Measurements from ENCODE around the gene PMPCB.
"Not testable (repeated sequence)": the region's sequence is repeated elsewhere in the genome, so short reads cannot be mapped to it uniquely, and the experiment has no call there.

PMPCB gene

GRCh38 chr7:103296901-103297836, at the start of gene PMPCB:
TSS of gene PMPCB (plus strand) at chr7:103297435. CDS start at chr7:103297460, 25 bp downstream.
- H3K9ac ChIP-seq (ENCODE audit: low read length) = peak within 1 kb of the TSS; percentile 83
- no peaks in the 10 kb centered on the region for H3K9me2 ChIP-seq (replicated peaks; ENCODE audit: insufficient read depth, low read length)
- peaks cover 42% of the 10 kb centered on the region for H3K79me2 ChIP-seq (ENCODE audit: low read length)
- DNase-seq = peak; percentile 91
- peak within 1 kb of the TSS; percentile 87 for H3K4me3 ChIP-seq (ENCODE audit: low read length)
- no peaks in the 10 kb centered on the region for H3K27me3 ChIP-seq (replicated peaks; ENCODE audit: insufficient read depth, low read length)
- peak within 1 kb of the TSS; percentile 93 for H3K4me2 ChIP-seq (ENCODE audit: low read depth, low read length)
- TF ChIP-seq, protein P1, sequence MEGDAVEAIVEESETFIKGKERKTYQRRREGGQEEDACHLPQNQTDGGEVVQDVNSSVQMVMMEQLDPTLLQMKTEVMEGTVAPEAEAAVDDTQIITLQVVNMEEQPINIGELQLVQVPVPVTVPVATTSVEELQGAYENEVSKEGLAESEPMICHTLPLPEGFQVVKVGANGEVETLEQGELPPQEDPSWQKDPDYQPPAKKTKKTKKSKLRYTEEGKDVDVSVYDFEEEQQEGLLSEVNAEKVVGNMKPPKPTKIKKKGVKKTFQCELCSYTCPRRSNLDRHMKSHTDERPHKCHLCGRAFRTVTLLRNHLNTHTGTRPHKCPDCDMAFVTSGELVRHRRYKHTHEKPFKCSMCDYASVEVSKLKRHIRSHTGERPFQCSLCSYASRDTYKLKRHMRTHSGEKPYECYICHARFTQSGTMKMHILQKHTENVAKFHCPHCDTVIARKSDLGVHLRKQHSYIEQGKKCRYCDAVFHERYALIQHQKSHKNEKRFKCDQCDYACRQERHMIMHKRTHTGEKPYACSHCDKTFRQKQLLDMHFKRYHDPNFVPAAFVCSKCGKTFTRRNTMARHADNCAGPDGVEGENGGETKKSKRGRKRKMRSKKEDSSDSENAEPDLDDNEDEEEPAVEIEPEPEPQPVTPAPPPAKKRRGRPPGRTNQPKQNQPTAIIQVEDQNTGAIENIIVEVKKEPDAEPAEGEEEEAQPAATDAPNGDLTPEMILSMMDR (IDR thresholded peaks at IDR 0.05; ENCODE audit: low read length) = peak; percentile 95
- no peak for TF ChIP-seq EZH2phosphoT487 (IDR thresholded peaks at IDR 0.05; ENCODE audit: low read length)
- H2AFZ ChIP-seq (ENCODE audit: low read length) = peak within 1 kb of the TSS; percentile 62
- peaks cover 10% of the 10 kb centered on the region for H3F3A ChIP-seq (ENCODE audit: insufficient read depth, low read length)
- H3K4me1 ChIP-seq (ENCODE audit: low read length) = peaks cover 17% of the 10 kb centered on the region
- H4K20me1 ChIP-seq (ENCODE audit: insufficient read depth, low read length) = no peaks in the 10 kb centered on the region
- H3K36me3 ChIP-seq (replicated peaks; ENCODE audit: insufficient read depth, low read length) = peaks cover 12% of the 10 kb centered on the region; the same call in 1 of the 2 replicates
- peak within 1 kb of the TSS; percentile 82 for H3K27ac ChIP-seq (ENCODE audit: low read length)
- H3K9me3 ChIP-seq (replicated peaks; ENCODE audit: insufficient read depth, low read length) = no peaks in the 10 kb centered on the region

GRCh38 chr7:103253699-103254506, 43.3 kb upstream of the PMPCB start:
- H3K4me2 ChIP-seq (ENCODE audit: low read depth, low read length); H3F3A ChIP-seq (ENCODE audit: insufficient read depth, low read length); H3K9me3 ChIP-seq (replicated peaks; ENCODE audit: insufficient read depth, low read length); H2AFZ ChIP-seq (ENCODE audit: low read length); H3K4me1 ChIP-seq (ENCODE audit: low read length); H3K27me3 ChIP-seq (replicated peaks; ENCODE audit: insufficient read depth, low read length); H3K4me3 ChIP-seq (ENCODE audit: low read length); H3K9ac ChIP-seq (ENCODE audit: low read length); H3K27ac ChIP-seq (ENCODE audit: low read length); H3K79me2 ChIP-seq (ENCODE audit: low read length); H3K9me2 ChIP-seq (replicated peaks; ENCODE audit: insufficient read depth, low read length); DNase-seq; H3K36me3 ChIP-seq (replicated peaks; ENCODE audit: insufficient read depth, low read length); H4K20me1 ChIP-seq (ENCODE audit: insufficient read depth, low read length): not testable (repeated sequence)

- not testable (repeated sequence) for H3K4me3 ChIP-seq (ENCODE audit: low read length); DNase-seq; H3K9me2 ChIP-seq (replicated peaks; ENCODE audit: insufficient read depth, low read length)
Measured at GRCh38 chr7:103264054-103264453, 33.2 kb upstream of the PMPCB start.

GRCh38 chr7:103266229-103266628, 31.0 kb upstream of the PMPCB start:
- H3K79me2 ChIP-seq (ENCODE audit: low read length); H3K9ac ChIP-seq (ENCODE audit: low read length); H3K4me3 ChIP-seq (ENCODE audit: low read length); H3K4me1 ChIP-seq (ENCODE audit: low read length); H3K27me3 ChIP-seq (replicated peaks; ENCODE audit: insufficient read depth, low read length); H3K36me3 ChIP-seq (replicated peaks; ENCODE audit: insufficient read depth, low read length); H3F3A ChIP-seq (ENCODE audit: insufficient read depth, low read length); H4K20me1 ChIP-seq (ENCODE audit: insufficient read depth, low read length); DNase-seq; H3K9me3 ChIP-seq (replicated peaks; ENCODE audit: insufficient read depth, low read length); H3K27ac ChIP-seq (ENCODE audit: low read length); H3K4me2 ChIP-seq (ENCODE audit: low read depth, low read length); H3K9me2 ChIP-seq (replicated peaks; ENCODE audit: insufficient read depth, low read length); H2AFZ ChIP-seq (ENCODE audit: low read length): not testable (repeated sequence)

More at GRCh38 chr7:103264054-103264453, 33.2 kb upstream of the PMPCB start:
- not testable (repeated sequence) for H3K36me3 ChIP-seq (replicated peaks; ENCODE audit: insufficient read depth, low read length); H3K4me2 ChIP-seq (ENCODE audit: low read depth, low read length); H3K79me2 ChIP-seq (ENCODE audit: low read length); H3F3A ChIP-seq (ENCODE audit: insufficient read depth, low read length); H3K27ac ChIP-seq (ENCODE audit: low read length); H3K27me3 ChIP-seq (replicated peaks; ENCODE audit: insufficient read depth, low read length); H3K4me1 ChIP-seq (ENCODE audit: low read length); H3K9me3 ChIP-seq (replicated peaks; ENCODE audit: insufficient read depth, low read length); H3K9ac ChIP-seq (ENCODE audit: low read length); H2AFZ ChIP-seq (ENCODE audit: low read length); H4K20me1 ChIP-seq (ENCODE audit: insufficient read depth, low read length)

DNA sequence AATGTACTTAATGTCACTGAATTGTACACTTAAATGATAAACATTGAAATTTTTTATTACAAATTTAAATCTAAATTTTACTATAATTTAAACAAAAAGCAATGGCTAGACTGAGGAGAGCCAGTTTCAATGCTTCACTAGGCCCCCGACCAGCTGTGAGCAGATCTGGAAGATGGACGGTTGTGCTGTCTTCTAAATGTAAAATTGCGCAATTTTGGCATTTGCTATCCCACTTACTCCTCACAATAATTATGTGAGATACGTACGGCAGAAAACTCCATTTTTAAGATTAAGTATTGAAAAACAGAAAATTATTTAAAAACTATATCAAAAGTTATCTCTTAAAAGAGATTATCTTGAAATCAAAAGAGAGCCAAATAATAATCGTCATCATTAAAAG, 23.9 kb upstream of the PMPCB start:
- H3K9me2 ChIP-seq (replicated peaks; ENCODE audit: insufficient read depth, low read length); H3K27me3 ChIP-seq (replicated peaks; ENCODE audit: insufficient read depth, low read length); H3F3A ChIP-seq (ENCODE audit: insufficient read depth, low read length); H3K27ac ChIP-seq (ENCODE audit: low read length); H2AFZ ChIP-seq (ENCODE audit: low read length); H4K20me1 ChIP-seq (ENCODE audit: insufficient read depth, low read length); H3K4me2 ChIP-seq (ENCODE audit: low read depth, low read length); H3K9ac ChIP-seq (ENCODE audit: low read length); H3K4me3 ChIP-seq (ENCODE audit: low read length); H3K36me3 ChIP-seq (replicated peaks; ENCODE audit: insufficient read depth, low read length); H3K4me1 ChIP-seq (ENCODE audit: low read length); H3K9me3 ChIP-seq (replicated peaks; ENCODE audit: insufficient read depth, low read length); H3K79me2 ChIP-seq (ENCODE audit: low read length); DNase-seq: not testable (repeated sequence)

DNA sequence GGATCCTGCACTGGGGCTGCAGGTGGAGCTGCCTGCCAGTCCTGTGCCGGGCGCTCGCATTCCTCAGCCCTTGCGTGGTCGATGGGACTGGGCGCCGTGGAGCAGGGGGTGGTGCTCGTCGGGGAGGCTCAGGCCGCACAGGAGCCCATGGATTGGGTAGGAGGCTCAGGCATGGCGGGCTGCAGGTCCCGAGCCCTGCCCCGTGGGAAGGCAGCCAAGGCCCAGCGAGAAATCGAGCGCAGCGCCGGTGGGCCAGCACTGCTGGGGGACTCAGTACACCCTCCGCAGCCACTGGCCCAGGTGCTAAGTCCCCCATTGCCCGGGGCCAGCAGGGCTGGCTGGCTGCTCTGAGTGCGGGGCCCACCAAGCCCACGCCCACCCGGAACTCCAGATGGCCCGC, 22.4 kb upstream of the PMPCB start:
- H3K9ac ChIP-seq (ENCODE audit: low read length); H3K4me3 ChIP-seq (ENCODE audit: low read length); H3K36me3 ChIP-seq (replicated peaks; ENCODE audit: insufficient read depth, low read length); H3K9me3 ChIP-seq (replicated peaks; ENCODE audit: insufficient read depth, low read length); H3F3A ChIP-seq (ENCODE audit: insufficient read depth, low read length); H2AFZ ChIP-seq (ENCODE audit: low read length); H3K79me2 ChIP-seq (ENCODE audit: low read length); H3K4me2 ChIP-seq (ENCODE audit: low read depth, low read length); H3K9me2 ChIP-seq (replicated peaks; ENCODE audit: insufficient read depth, low read length); H3K27ac ChIP-seq (ENCODE audit: low read length); DNase-seq; H3K4me1 ChIP-seq (ENCODE audit: low read length); H3K27me3 ChIP-seq (replicated peaks; ENCODE audit: insufficient read depth, low read length); H4K20me1 ChIP-seq (ENCODE audit: insufficient read depth, low read length): not testable (repeated sequence)

DNA sequence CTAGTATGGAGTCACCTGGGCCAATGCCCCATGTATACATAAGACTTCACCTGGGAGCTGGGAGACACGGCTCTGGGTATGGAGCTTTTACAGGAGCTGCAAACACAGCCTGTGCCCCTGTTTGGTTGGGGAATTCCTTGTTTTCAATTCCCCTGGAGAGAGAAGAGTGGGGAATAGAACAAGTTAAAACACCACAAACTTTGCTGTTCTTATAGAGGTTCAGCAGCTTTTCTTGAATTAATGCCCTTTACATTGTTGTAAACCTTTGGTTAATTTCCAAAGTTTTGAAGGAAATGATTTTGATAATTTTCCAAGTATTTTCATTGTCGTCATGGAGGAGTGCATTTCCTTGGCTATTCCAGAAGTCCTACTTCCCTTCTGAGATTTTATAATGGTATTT, 19.0 kb upstream of the PMPCB start:
- not testable (repeated sequence) for H3K4me2 ChIP-seq (ENCODE audit: low read depth, low read length); H3K27me3 ChIP-seq (replicated peaks; ENCODE audit: insufficient read depth, low read length); DNase-seq; H3F3A ChIP-seq (ENCODE audit: insufficient read depth, low read length); H3K79me2 ChIP-seq (ENCODE audit: low read length); H2AFZ ChIP-seq (ENCODE audit: low read length); H3K9ac ChIP-seq (ENCODE audit: low read length); H4K20me1 ChIP-seq (ENCODE audit: insufficient read depth, low read length); H3K36me3 ChIP-seq (replicated peaks; ENCODE audit: insufficient read depth, low read length); H3K9me2 ChIP-seq (replicated peaks; ENCODE audit: insufficient read depth, low read length); H3K4me1 ChIP-seq (ENCODE audit: low read length); H3K27ac ChIP-seq (ENCODE audit: low read length); H3K4me3 ChIP-seq (ENCODE audit: low read length); H3K9me3 ChIP-seq (replicated peaks; ENCODE audit: insufficient read depth, low read length)

All from MM.1S (cell line).